SK-N-SH (cell line): ENCODE measurements around the gene KIF16B. TPM values are rescaled to one million over a fixed set of nuclear protein-coding genes. Genes with fewer than 3 reads are reported as not detected.

ENCODE experiments used
- CTCF ChIA-PET: fragments of 300-600, 350-600 bp; formaldehyde crosslinking; extraction: SDS; loops from one replicate; lab custom pipeline; 2021; lab: Yijun Ruan, JAX
- POLR2A ChIA-PET: fragments of 350-600 bp; sonication (Branson Sonifier 250); formaldehyde crosslinking; extraction: SDS; loops from one replicate; lab custom pipeline; 2020; ENCODE audit warnings: antibody characterized with exemption, inconsistent platforms; lab: Yijun Ruan, JAX
- DNase-seq: peaks from one replicate; pipeline ENCODE4 v3.0.0; 2012
- H2AFZ ChIP-seq: fragments of 200-600 bp; sonication (generic); 2 replicates; pipeline ENCODE4 v1.8.1; 2016; ENCODE audit warnings: antibody characterized with exemption, mild to moderate bottlenecking, low read depth
- H3F3A ChIP-seq: fragments of 200-600 bp; sonication (generic); replicated peaks from 2 replicates; pipeline ENCODE3; 2016; ENCODE audit warnings: antibody characterized with exemption, mild to moderate bottlenecking; ENCODE audit not compliant: insufficient read depth
- H3K27ac ChIP-seq, 2 experiments: fragments of 200-500 bp in 1 of 2; fragments of 200-600 bp in 1 of 2; sonication (Bioruptor generic) in 1 of 2; sonication (generic), shearing (Covaris generic) in 1 of 2; 2 replicates each; pipeline versions ENCODE4 v1.5.1 to v1.6.1; 2014 to 2016; ENCODE audit warnings: low read depth in 2 of 2, inconsistent platforms in 1 of 2, low read length in 1 of 2, mild to moderate bottlenecking in 1 of 2, mixed read lengths in 1 of 2
- H3K27me3 ChIP-seq: fragments of 200-600 bp; sonication (generic), shearing (Covaris generic); 2 replicates; pipeline ENCODE4 v1.6.1; 2016; ENCODE audit warnings: mixed run types; ENCODE audit not compliant: insufficient read depth
- H3K36me3 ChIP-seq, 2 experiments: fragments of 200-500 bp in 1 of 2; fragments of 200-600 bp in 1 of 2; sonication (Bioruptor generic) in 1 of 2; sonication (generic) in 1 of 2; replicated peaks in 1 of 2; 2 replicates each; pipeline versions ENCODE3 to v1.5.1; 2014 to 2016; ENCODE audit warnings: low read length in 1 of 2, mild to moderate bottlenecking in 1 of 2; ENCODE audit not compliant: insufficient read depth in 2 of 2, control insufficient read depth in 1 of 2
- H3K4me1 ChIP-seq, 2 experiments: fragments of 200-500 bp in 1 of 2; fragments of 200-600 bp in 1 of 2; sonication (Bioruptor generic) in 1 of 2; sonication (generic), shearing (Covaris generic) in 1 of 2; 2 replicates each; pipeline versions ENCODE4 v1.5.1 to v1.6.1; 2014 to 2016; ENCODE audit warnings: low read depth in 1 of 2, low read length in 1 of 2, mixed run types in 1 of 2; ENCODE audit not compliant: insufficient read depth in 2 of 2, control insufficient read depth in 1 of 2
- H3K4me2 ChIP-seq: fragments of 200-600 bp; sonication (generic), shearing (Covaris generic); 2 replicates; pipeline ENCODE4 v1.6.1; 2017; ENCODE audit warnings: mixed run types
- H3K4me3 ChIP-seq, 2 experiments: fragments of 200-500 bp in 1 of 2; fragments of 200-600 bp in 1 of 2; sonication (Bioruptor generic) in 1 of 2; sonication (generic), shearing (Covaris generic) in 1 of 2; 2 replicates each; pipeline versions ENCODE4 v1.5.1 to v1.8.1; 2014 to 2016; ENCODE audit warnings: low read depth in 2 of 2, inconsistent platforms in 1 of 2, low read length in 1 of 2, mild to moderate bottlenecking in 1 of 2, mixed read lengths in 1 of 2, moderate library complexity in 1 of 2
- H3K79me2 ChIP-seq: fragments of 200-600 bp; sonication (generic); 2 replicates; pipeline ENCODE4 v1.8.1; 2017; ENCODE audit warnings: mild to moderate bottlenecking; ENCODE audit not compliant: insufficient read depth
- H3K9ac ChIP-seq: fragments of 200-600 bp; sonication (generic); 2 replicates; pipeline ENCODE4 v1.6.1; 2017; ENCODE audit warnings: mixed run types
- H3K9me2 ChIP-seq: fragments of 200-600 bp; sonication (generic); 2 replicates; pipeline ENCODE4 v1.6.1; 2017; ENCODE audit warnings: mixed run types
- H3K9me3 ChIP-seq: fragments of 200-600 bp; sonication (generic); 2 replicates; pipeline ENCODE4 v1.6.1; 2017; ENCODE audit warnings: mixed run types, mild to moderate bottlenecking, moderate library complexity
- H4K20me1 ChIP-seq: fragments of 200-600 bp; sonication (generic); 2 replicates; pipeline ENCODE4 v1.6.1; 2017; ENCODE audit warnings: mild to moderate bottlenecking, mixed run types; ENCODE audit not compliant: insufficient read depth
- EP300 ChIP-seq, 2 experiments: IDR thresholded peaks; 2 replicates each; pipeline versions ENCODE4 v1.4.0 to v1.6.1; 2012; ENCODE audit warnings: borderline replicate concordance in 1 of 2, low read depth in 1 of 2, low read length in 1 of 2
- EZH2phosphoT487 ChIP-seq: fragments of 200-600 bp; sonication (generic); IDR thresholded peaks from 2 replicates; pipeline ENCODE4 v1.6.1; 2017; ENCODE audit warnings: low read depth, mixed run types, mild to moderate bottlenecking, antibody characterized with exemption, moderate library complexity, borderline replicate concordance
- FOSL2 ChIP-seq: IDR thresholded peaks from 2 replicates; pipeline ENCODE4 v1.4.0; 2012; ENCODE audit warnings: low read depth, mild to moderate bottlenecking, moderate library complexity, borderline replicate concordance
- GABPA ChIP-seq: IDR thresholded peaks from 2 replicates; pipeline ENCODE4 v1.4.0; 2012; ENCODE audit warnings: low read depth, mild to moderate bottlenecking
- IRF3 ChIP-seq: fragments of 150-350 bp; IDR thresholded peaks from 2 replicates; pipeline ENCODE4 v1.6.1; 2016; ENCODE audit warnings: mild to moderate bottlenecking, low read depth, low read length
- JUND ChIP-seq: IDR thresholded peaks from 2 replicates; pipeline ENCODE4 v1.4.0; 2012
- MAX ChIP-seq: IDR thresholded peaks from 2 replicates; pipeline ENCODE4 v1.4.0; 2012; ENCODE audit warnings: low read depth
- MEF2A ChIP-seq: IDR thresholded peaks from 2 replicates; pipeline ENCODE4 v1.4.0; 2012; ENCODE audit warnings: low read depth, borderline replicate concordance
- NFIC ChIP-seq: IDR thresholded peaks from 2 replicates; pipeline ENCODE4 v1.4.0; 2012; ENCODE audit warnings: borderline replicate concordance
- PBX3 ChIP-seq: IDR thresholded peaks from 2 replicates; pipeline ENCODE4; 2012
- REST ChIP-seq: IDR thresholded peaks from 2 replicates; pipeline ENCODE4 v1.6.1; 2012; ENCODE audit warnings: mild to moderate bottlenecking, low read depth, low read length, moderate library complexity
- TAF1 ChIP-seq: IDR thresholded peaks from 2 replicates; pipeline ENCODE4 v1.6.1; 2012; ENCODE audit warnings: low read depth, mild to moderate bottlenecking, low read length, moderate library complexity, borderline replicate concordance
- USF1 ChIP-seq: IDR thresholded peaks from 2 replicates; pipeline ENCODE4 v1.4.0; 2012; ENCODE audit warnings: low read depth, borderline replicate concordance
- USF2 ChIP-seq: fragments of 150-350 bp; IDR thresholded peaks from 2 replicates; pipeline ENCODE4 v1.6.1; 2017; ENCODE audit warnings: antibody characterized with exemption, low read length, low read depth, borderline replicate concordance
- YY1 ChIP-seq: IDR thresholded peaks from 2 replicates; pipeline ENCODE4 v1.4.0; 2012; ENCODE audit warnings: low read depth, mild to moderate bottlenecking
- ZBTB33 ChIP-seq: IDR thresholded peaks from 2 replicates; pipeline ENCODE4 v1.4.0; 2012; ENCODE audit warnings: low read depth, borderline replicate concordance
- WGBS: methylation state at CpG from one replicate; pipeline ENCODE4 v1.1.6; 2017; ENCODE audit warnings: low lambda C conversion rate; 5-methylcytosine and 5-hydroxymethylcytosine counted together
- polyA plus RNA-seq, 3 experiments: library from polyadenylated mRNA; depleted of rRNA; stranded (reverse); fragments of >200 nt; gene quantifications; 2 replicates each; pipeline ENCODE4 v1.2.3, GENCODE V29; 2012

Gene KIF16B
- polyA plus RNA-seq, 1 of the 3 experiments (the other 2 are of a cell fraction) = 3.3 TPM

- TF ChIP-seq REST (no peak), JUND (no peak), PBX3 (no peak)
These were observed 31.4 kb downstream of the KIF16B start (continued) for GRCh38 chr20:16541878-16542277.

GRCh38 chr20:16541226-16541625, 32.0 kb downstream of the KIF16B start:
- no peak overlapping the region for H3K4me2 ChIP-seq
- no peaks in the 10 kb centered on the region for H4K20me1 ChIP-seq
- no peaks in the 10 kb centered on the region for H3K9me2 ChIP-seq
- WGBS = 88% methylated on average over 6 of the region's 6 CpGs
- no peaks in the 10 kb centered on the region for H3K36me3 ChIP-seq
- no peak overlapping the region for H3K27ac ChIP-seq
- no peak overlapping the region for H3K4me3 ChIP-seq
- no peaks in the 10 kb centered on the region for H3F3A ChIP-seq
- no peak overlapping the region for H2AFZ ChIP-seq
- POLR2A ChIA-PET = no interaction called here
- no peak overlapping the region for H3K9ac ChIP-seq
- H3K79me2 ChIP-seq = no peaks in the 10 kb centered on the region
- TF ChIP-seq USF1 (no peak), TAF1 (no peak), MEF2A (no peak), EZH2phosphoT487 (no peak), NFIC (no peak), EP300 (IDR thresholded peaks at IDR 0.05; ENCODE audit: borderline replicate concordance in 1 of 2, low read depth in 1 of 2, low read length in 1 of 2) (no peak), GABPA (no peak), USF2 (no peak), MAX (no peak), YY1 (no peak), PBX3 (no peak), ZBTB33 (no peak), IRF3 (no peak), FOSL2 (no peak)
- no peak for DNase-seq
- H3K27me3 ChIP-seq = no peaks in the 10 kb centered on the region
- CTCF ChIA-PET = interaction anchor here (0.9 kb wide), 1 partner anchor 22 kb away, joined by 3 read pairs; no protein-coding TSS in a partner anchor
- no peaks in the 10 kb centered on the region for H3K4me1 ChIP-seq
- no peaks in the 10 kb centered on the region for H3K9me3 ChIP-seq
